DND-41 (cell line): ENCODE results near the gene FRZB.

Source experiments
- EZH2 ChIP-seq: IDR thresholded peaks from 3 replicates; pipeline ENCODE4 v1.6.1; 2012; ENCODE audit warnings: borderline replicate concordance, low read depth, mild to moderate bottlenecking, moderate library complexity, low read length, inconsistent platforms; ENCODE audit not compliant: severe bottlenecking
- TF ChIP-seq, protein P1 (sequence below): IDR thresholded peaks from 2 replicates; pipeline ENCODE4 v1.5.1; 2012; ENCODE audit warnings: borderline replicate concordance, low read length, moderate library complexity, mild to moderate bottlenecking; ENCODE audit not compliant: poor library complexity, severe bottlenecking; ENCODE audit errors: extremely low read depth

DNA sequence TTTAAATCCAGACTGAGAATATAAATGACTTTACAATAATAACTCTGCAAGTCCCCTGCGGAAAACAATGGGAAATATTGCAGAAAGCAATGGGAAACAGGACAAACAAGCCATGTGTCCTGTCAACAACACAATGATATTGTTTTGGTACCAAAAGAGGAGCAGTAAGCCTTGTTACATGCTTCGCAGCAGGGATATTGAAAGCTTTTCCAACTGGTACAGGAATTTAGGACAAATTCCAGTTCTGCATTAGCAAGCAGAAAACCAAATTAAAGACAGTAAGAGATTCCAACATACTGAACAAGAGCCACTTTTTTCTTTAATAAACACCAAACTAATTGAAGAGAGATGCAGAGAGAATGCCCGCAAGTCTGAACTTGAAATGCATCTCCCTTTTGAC lies 30.0 kb downstream of the FRZB start:
- TF ChIP-seq, protein P1, sequence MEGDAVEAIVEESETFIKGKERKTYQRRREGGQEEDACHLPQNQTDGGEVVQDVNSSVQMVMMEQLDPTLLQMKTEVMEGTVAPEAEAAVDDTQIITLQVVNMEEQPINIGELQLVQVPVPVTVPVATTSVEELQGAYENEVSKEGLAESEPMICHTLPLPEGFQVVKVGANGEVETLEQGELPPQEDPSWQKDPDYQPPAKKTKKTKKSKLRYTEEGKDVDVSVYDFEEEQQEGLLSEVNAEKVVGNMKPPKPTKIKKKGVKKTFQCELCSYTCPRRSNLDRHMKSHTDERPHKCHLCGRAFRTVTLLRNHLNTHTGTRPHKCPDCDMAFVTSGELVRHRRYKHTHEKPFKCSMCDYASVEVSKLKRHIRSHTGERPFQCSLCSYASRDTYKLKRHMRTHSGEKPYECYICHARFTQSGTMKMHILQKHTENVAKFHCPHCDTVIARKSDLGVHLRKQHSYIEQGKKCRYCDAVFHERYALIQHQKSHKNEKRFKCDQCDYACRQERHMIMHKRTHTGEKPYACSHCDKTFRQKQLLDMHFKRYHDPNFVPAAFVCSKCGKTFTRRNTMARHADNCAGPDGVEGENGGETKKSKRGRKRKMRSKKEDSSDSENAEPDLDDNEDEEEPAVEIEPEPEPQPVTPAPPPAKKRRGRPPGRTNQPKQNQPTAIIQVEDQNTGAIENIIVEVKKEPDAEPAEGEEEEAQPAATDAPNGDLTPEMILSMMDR: no peak
- TF ChIP-seq EZH2: no peak
